NK-92 (cell line): ENCODE data around the gene NPR2.

Experiments used
- DNase-seq: peaks from one replicate; lab custom pipeline; 2025; ENCODE audit not compliant: unreplicated experiment; lab: John Stamatoyannopoulos, UW

The NPR2 gene

DNA sequence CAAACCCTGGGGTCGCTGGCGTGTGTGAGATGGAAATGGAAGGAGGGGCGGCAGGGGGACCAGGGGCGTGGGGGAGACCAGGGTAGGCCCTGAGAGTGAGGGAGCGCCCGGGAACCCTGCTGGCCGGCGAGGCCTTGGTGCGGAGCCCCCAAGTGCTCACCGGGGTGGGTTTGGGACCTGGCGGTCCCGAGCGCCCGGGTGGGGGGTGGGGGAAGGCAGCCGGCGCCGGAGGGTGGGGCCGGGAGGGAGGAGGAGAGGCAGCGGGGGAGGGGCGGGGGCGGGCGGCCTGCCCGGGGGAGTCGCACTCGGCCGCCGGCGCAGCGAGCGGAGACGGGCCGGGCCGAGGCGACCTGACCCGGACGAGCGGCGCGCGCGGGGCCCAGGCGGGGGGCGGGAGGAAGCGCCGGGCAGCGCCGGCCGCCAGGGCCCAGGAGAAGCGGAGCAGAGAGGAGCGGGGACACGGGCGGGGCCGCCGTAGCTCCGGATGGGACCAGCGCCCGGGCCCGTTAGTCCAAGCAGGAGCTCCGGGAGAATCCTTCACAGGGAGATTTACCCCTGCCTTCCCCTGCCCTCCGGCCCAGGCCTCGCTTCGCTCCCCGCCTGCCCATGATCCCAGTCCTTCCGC lies at the start of gene NPR2:
Gene NPR2, plus strand, starts transcription at position 295 of the 625 bp plus-strand sequence. CDS start 818 bp downstream, outside the sequence.
- no peak for DNase-seq

- DNase-seq = no peak
These were observed 49.7 kb upstream of the NPR2 start for GRCh38 chr9:35741740-35742139.

DNA sequence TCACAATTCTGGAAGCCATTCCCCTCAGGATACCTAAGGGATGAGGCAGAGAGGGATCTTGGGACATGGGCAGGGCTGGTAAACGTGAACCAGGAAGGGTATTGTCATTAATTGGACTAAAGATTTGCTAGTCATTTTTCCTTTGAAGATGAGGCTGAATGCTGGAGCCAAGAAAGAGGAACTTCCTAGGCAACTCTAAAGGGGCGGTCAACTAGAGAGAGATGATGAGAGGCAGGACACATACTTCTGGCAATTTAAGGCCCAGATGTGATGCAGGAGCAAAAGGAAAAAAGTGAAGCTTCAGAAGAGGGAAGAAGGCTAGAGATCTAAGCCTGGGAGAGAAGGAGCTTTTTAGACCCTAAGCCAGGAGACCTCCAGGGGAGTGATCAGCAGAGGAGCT lies 47.9 kb upstream of the NPR2 start:
- DNase-seq = no peak

DNA sequence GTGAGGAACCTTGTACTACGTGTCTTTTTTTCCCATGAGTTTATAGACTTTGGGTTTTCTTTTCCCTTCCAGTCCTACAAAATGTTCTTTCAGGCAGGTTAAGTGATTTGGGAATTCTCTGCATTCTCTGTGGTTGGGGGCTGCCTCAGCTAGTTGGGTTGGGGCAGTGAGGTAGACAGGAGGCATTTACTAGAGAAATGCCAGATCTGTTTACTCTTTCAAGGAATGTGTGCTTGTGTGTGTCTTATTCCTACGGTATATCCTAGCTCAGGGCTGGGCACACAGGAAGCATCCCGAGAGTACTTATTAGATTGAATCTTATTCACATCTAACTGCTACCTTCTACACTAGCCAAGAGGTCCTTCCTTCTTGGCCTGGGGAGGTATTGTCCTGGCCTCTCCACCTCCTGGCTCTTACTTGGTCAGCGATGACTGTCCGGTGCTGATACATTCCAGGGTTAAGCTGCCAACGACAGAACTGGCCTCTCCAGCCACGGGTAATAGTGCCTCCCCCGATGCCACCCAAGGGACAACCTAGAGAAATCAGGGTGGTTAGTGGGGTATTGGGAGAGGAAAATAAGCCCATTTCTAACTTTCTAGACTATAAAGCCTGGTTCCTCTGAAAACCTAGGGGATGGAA lies 47.4 kb upstream of the NPR2 start:
- no peak for DNase-seq

- no peak for DNase-seq
These were observed 45.8 kb upstream of the NPR2 start for GRCh38 chr9:35745569-35745968.

GRCh38 chr9:35746583-35746982 lies 44.8 kb upstream of the NPR2 start:
- no peak for DNase-seq

DNA sequence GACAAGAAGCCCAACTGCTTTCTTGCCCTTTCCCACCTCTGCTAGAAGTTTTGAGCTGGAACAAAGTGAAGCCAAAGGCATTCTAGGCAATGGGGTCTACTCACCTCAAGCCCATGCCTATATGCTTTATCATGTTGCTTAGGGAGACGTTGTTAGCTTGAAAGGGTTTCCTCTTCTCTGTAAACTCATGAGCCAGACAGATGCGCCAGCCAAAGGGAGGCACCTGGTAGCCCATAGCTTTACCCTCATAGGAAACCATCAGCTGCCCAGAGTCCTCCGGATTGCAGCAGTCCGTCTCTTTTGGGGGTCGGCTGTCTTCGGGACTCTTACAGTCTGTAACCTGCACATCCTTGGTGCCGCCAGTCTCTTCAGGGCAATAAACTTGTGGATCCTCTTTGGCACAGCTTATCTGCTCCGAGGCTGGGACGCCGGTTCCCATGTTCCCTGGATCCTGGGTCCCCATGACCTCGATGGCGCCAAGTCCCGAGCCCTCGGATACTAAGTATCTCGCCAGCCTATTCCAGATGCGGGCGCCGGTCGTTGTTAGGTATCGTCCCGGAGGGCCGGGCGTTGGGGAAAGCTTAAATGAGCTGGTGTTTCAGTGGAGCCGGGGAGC lies 43.0 kb upstream of the NPR2 start:
- DNase-seq = no peak

DNA sequence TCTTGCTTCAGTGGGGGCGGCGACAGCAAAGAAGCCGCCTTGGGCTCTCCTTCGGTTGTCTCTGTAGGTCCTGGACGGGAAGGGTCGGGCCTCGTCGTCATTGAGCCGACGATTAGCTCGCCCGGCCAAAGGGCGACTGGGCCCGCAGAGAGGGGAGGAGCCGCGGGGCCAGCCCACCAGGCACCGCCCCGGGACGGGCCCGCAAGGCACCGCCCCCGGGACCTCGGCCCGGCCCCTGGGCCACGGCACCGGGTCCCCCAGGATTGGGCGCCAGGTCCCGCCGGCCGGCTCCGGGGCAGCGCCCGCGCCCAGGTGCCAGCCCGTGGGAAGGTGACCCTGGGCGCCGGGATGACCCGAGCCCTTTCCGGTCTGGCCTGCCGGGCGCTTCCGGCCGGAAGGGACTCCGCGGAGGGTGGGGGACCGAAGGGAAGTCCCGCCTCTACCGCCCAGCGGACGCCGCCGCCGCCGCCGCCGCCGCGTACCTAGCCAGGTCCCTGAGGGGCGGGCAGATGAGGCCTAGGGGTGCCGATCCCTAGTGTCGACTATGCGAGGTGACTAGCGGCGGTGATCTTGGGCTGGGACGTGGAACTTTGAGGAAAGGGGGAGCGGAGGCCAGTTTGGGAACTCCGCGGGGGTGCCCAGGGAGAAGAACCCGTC lies 42.4 kb upstream of the NPR2 start, which contains the start of the genes GBA2 and RGP1:
Gene GBA2, minus strand, starts transcription at position 371 of the 657 bp plus-strand sequence. CDS start 524 bp downstream, outside the sequence.
Gene RGP1, plus strand, starts transcription at position 430 of the 657 bp plus-strand sequence. CDS start 469 bp downstream, outside the sequence.
- DNase-seq = no peak

GRCh38 chr9:35749515-35750255 lies 41.7 kb upstream of the NPR2 start:
- DNase-seq = no peak

- no peak for DNase-seq
These were observed 41.2 kb upstream of the NPR2 start for GRCh38 chr9:35750256-35750531.

GRCh38 chr9:35753466-35753865 lies 37.9 kb upstream of the NPR2 start:
- no peak for DNase-seq

DNA sequence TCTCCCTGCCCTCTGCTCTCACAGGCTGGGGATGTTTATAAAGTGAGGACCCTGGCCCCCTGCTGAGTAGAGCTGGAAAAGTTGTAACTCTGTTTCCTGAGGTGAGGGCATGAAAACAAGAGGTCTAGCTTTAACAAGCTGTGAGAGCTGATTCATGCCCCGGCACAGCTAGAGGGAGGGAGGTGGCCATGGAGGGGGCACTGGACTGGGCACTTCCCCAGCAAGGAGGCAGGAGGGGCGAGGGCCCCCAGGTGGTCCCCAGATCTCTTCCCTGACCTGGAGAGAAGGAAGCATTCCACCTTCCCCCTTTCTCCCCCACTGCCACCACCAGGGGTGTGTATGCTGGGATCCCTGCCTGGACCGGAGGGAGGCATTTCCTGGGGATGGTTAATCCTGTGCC lies 37.1 kb upstream of the NPR2 start, which contains the start of gene MSMP:
Gene MSMP, minus strand, starts transcription at position 13 of the 400 bp plus-strand sequence. CDS start 147 bp downstream, outside the sequence.
- no peak for DNase-seq

- DNase-seq = no peak
These were observed 36.3 kb upstream of the NPR2 start for GRCh38 chr9:35755071-35755470.

DNA sequence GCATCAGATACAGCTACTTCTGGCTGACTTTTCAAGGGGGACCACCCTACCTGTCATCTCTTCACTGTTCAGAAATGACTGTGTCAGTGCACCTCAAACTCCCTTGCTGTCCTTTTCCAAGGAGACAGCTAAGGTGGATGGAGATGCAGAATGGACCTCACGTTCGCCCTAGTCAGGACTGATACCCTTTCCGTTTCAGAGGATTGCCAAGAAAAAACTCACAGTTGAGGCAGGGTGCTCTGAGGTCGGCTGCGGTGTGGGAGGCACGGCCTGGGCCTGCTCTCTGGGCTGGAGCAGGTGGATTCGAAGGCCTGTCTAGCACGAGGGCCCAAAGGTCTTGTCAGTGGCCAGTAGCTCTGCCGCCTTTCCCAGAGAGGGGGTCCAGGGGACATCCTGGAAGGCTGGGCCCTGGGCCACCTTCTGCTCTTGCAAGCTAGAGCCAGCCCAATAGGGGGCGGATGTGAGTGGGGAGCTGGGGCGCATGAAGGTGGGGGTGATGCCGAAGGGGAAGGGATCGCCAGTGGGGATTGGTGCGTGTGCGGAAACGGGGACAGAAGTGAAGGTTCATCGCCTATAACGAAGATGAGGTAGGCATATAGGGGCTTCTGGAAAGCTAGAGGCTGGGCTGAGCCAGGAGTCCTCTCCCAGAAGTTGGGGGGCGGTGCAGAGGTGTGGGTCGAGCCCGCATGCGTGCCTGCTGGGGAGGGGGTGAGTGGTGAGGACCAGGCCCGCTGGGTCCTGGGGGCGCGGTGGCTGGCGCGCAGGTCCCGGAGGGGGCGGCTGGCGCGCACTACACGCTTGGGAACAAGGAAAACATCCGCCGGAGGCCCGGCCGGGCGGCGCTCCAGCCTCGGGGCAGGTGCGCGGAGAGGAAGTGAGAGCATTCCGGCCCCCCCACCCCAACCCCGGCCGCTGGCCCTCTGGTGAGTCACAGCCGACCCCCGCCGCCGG lies 34.8 kb upstream of the NPR2 start:
- DNase-seq = no peak

GRCh38 chr9:35757226-35757891 lies 34.0 kb upstream of the NPR2 start:
- no peak for DNase-seq

DNA sequence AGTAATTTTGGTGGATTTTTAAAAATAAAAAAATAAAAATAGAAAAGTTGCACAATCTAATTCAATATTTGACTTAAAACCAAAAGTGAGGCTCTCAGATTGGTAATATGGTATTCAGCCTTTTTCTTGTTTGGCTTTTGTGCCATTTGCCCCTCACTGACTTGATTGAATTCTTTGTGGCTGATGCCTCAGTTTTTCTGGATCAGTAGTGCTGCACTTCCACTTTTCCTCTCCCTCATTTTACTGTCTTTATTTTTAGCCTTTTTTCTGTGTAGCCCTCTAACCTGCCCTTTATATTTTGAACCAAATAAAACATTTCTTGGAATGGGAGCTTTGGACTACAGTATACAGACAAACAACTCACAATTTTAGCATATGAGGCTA lies 33.5 kb upstream of the NPR2 start:
- DNase-seq = no peak

DNA sequence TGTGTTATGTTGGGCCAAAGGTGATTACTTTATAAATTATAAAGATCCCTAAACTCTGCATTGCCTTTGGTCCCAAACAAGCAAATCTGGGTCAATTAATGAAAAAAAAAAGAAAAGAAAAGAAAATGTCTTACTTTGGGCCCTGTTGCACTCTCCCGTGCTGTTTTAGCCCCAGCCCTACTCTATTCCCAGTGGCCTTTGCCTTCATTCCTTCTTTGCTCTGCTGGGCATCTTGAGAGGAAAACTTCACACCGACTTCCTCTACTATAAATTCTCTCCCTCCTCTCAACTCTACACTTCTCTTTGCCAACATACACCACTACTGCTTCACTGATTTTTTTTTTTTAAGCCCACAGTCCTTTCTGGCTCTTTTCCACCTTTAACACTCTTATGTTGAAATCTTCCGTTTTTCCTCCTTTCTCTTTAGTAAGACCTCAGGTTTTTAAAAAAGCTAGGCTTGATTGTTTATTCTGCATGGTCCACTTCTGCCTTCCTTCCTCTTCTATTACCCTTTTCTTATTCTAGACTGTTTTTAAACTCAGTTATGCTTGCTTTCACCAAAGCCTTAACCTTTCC lies 32.8 kb upstream of the NPR2 start:
- no peak for DNase-seq

- no peak for DNase-seq
These were observed 31.6 kb upstream of the NPR2 start for GRCh38 chr9:35759795-35760194.

DNA sequence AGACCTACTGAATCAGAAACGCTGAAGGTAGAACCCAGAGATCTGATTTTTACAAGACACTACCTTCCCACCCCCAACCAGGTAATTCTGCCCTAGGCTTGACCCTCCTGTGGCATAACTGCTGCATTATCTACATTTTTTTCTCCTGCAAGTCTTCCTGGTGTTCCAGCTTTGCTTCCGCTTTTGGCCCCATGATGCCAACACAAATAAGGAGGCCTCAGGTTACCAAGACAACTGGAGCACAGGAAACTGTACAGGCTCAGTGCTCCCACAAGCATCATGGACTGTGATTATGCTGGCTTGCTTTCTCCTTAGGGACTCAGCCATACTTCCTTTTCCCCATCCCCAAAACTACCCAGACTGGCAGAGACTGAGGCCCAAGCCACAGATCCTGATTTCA lies 30.7 kb upstream of the NPR2 start:
- DNase-seq = no peak
